GM19438 (cell line): Measurements from ENCODE around the gene DPP7.
"Not testable (repeated sequence)": the region's sequence is repeated elsewhere in the genome, so short reads cannot be mapped to it uniquely, and the experiment has no call there.

ENCODE experiments used
- ATAC-seq: cut with Tn5 transposase; IDR thresholded peaks from one replicate; pipeline ENCODE4 v1.9.1; 2021; ENCODE audit warnings: low read depth; ENCODE audit not compliant: unreplicated experiment

Gene DPP7

GRCh38 chr9:137075275-137075775 lies 39.2 kb downstream of the DPP7 start:
- ATAC-seq = no peak

GRCh38 chr9:137074657-137075274 lies 39.8 kb downstream of the DPP7 start:
- ATAC-seq = no peak

- no peak for ATAC-seq
Measured at GRCh38 chr9:137073992-137074399, 40.5 kb downstream of the DPP7 start.

GRCh38 chr9:137071282-137071681 lies 43.3 kb downstream of the DPP7 start:
- ATAC-seq = no peak

- peak; percentile 20 for ATAC-seq
Measured at GRCh38 chr9:137070906-137071275, 43.6 kb downstream of the DPP7 start.

GRCh38 chr9:137070201-137070905 lies 44.2 kb downstream of the DPP7 start, which contains the start of gene SAPCD2:
SAPCD2 (minus strand) TSS chr9:137070557; CDS start chr9:137070460, 97 bp downstream.
- ATAC-seq = peak; percentile 44

- ATAC-seq = no peak
Measured at GRCh38 chr9:137069508-137070091, 44.9 kb downstream of the DPP7 start.

GRCh38 chr9:137068539-137069507 lies 45.7 kb downstream of the DPP7 start:
- ATAC-seq = no peak

- ATAC-seq = peak; percentile 39
Measured at GRCh38 chr9:137067860-137068538, 46.5 kb downstream of the DPP7 start.

- no peak for ATAC-seq
Measured at GRCh38 chr9:137066096-137066861, 48.3 kb downstream of the DPP7 start.

GRCh38 chr9:137065336-137065967 lies 49.1 kb downstream of the DPP7 start:
- ATAC-seq = no peak

- no peak for ATAC-seq
Measured at GRCh38 chr9:137064880-137065164, 49.7 kb downstream of the DPP7 start.

GRCh38 chr9:137064027-137064879 lies 50.3 kb downstream of the DPP7 start:
- no peak for ATAC-seq

- no peak for ATAC-seq
Measured at GRCh38 chr9:137063311-137064026, 51.1 kb downstream of the DPP7 start.

GRCh38 chr9:137062798-137063197 lies 51.7 kb downstream of the DPP7 start:
- not testable (repeated sequence) for ATAC-seq

GRCh38 chr9:137062384-137062783 lies 52.1 kb downstream of the DPP7 start:
- no peak for ATAC-seq
